Measurements from ENCODE around the gene NFYA.

Gene NFYA

GRCh38 chr6:41136911-41137310, 64.1 kb downstream of the NFYA start:
- TF ChIP-seq CTCF (IDR thresholded peaks at IDR 0.05; ENCODE audit: low read depth, low read length) = no peak
- H3K4me3 ChIP-seq (ENCODE audit: low read depth, low read length) = no peak overlapping the region
- in situ Hi-C loops (cut with HindIII; ENCODE audit: low sequenced_read_pairs) = no loop called here
- no peak for DNase-seq (ENCODE audit: low read depth, low spot score)

DNA sequence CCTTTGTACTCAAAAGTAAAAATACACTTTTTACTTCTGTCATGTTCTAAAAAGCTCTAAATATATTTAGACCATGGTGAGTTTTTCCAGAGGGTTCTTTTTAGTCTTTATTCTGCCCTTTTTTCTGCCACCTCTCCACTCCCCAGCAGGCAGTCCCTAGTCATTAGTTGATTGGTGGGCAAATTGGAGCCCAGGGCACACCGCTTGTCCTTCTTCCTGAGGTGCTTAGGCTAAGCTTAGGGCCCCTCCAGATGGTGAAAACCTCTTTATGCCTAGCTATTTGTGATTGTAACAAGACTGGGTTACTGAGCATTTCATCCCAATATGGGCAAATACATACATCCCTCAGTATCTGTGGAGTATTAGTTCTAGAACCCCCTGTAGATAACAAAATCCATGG, 75.1 kb downstream of the NFYA start:
- no peak overlapping the region for H3K4me3 ChIP-seq (ENCODE audit: low read depth, low read length)
- in situ Hi-C loops (cut with HindIII; ENCODE audit: low sequenced_read_pairs) = no loop called here

More for the DNA sequence above, 75.1 kb downstream of the NFYA start:
- TF ChIP-seq CTCF (IDR thresholded peaks at IDR 0.05; ENCODE audit: low read depth, low read length) = no peak
- DNase-seq (ENCODE audit: low read depth, low spot score) = no peak

All from astrocyte of the spinal cord (primary cell).